Measurements from ENCODE around the gene STK32C. TPM values are rescaled to one million over a fixed set of nuclear protein-coding genes. Genes with fewer than 3 reads are reported as not detected.

The STK32C gene
- total RNA-seq, 2 donors from 2014 or later = 12.6 to 20.6 TPM

DNA sequence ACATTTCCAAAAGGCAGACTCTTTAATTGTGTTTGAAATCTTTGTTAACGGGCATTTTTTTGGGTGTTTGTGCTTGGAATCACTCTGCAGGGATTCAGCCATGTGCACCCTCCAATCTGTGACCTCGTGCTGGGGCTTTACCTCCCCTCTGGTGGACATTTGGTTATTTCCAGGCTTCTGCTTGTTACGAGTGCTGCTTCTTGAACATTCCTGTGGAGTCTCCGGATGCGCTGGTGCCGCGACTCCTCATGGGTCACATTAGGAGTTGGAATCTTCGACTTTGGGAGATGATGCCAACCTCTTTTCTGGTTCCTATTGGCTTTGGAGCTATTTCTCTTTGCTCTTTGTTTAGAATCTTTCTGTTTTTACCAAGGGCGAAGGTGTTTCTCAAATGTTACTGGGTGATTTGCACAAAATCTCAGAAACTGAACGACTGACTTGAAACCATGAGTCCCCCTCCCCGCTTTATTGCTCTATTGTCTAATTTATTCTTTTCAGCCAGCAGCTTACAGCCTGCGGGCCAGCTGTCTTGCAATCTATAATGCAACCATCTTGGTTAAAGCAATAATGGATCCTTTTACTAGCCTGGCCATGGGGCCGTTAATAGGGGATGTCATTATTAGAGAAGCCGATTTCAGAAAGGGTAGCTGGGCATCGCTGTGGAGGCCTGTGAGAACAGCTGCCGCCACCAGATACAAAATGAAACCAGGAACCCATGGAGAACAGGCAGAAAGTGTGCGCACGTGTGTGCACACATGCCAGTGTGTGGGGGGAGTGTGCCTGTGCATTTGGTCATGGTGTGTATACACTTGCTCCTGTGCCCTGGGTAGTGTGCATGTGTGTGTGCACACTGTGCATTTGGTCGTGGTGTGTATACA, 130.9 kb downstream of the STK32C start:
- no peak overlapping the region for H3K27ac Mint-ChIP-seq
- H3K36me3 Mint-ChIP-seq (ENCODE audit: low read depth) = no peaks in the 10 kb centered on the region
- peaks cover 5% of the 10 kb centered on the region for H3K4me1 Mint-ChIP-seq
- peaks cover 24% of the 10 kb centered on the region for H3K27me3 Mint-ChIP-seq
- H3K9me3 Mint-ChIP-seq = no peaks in the 10 kb centered on the region
- H3K4me3 Mint-ChIP-seq = no peak overlapping the region
- ATAC-seq (replicated peaks) = no peak

DNA sequence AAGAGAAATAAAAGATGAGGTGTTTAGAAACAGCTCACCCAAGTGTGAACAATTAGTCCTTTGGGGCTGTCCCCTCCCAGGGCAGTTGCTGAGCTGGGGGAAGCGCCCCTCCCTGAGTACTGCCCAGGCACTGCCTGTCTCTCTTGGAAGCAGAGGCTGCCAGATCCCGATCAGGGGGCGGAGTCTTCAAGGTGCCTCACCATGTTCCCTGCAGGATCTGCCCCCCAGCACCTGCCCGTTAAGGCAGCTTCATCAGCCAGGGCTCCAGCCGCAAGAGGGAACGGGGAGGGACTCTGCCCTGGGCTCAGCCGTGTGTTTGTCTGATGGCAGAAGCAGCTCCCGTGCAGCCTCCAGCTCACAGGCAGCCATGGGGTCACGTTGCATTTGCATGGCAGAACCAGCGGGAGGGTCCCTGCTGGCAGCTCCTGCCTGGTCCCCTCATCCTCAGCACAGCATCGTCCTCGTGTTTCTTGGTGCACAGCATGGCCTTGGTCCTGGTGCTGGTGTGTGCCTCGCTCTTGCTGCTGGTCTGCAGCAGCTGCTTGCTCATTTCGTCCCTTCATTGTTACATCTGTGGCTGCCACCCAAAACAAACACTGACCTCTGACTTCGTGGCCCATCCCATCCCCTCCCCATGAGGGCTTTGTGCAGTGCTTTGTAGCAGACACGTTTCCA, 131.7 kb downstream of the STK32C start:
- no peak overlapping the region for H3K4me3 Mint-ChIP-seq
- no peak overlapping the region for H3K27ac Mint-ChIP-seq
- H3K36me3 Mint-ChIP-seq (ENCODE audit: low read depth) = no peaks in the 10 kb centered on the region
- H3K4me1 Mint-ChIP-seq = peaks cover 5% of the 10 kb centered on the region
- H3K27me3 Mint-ChIP-seq = peaks cover 24% of the 10 kb centered on the region
- H3K9me3 Mint-ChIP-seq = no peaks in the 10 kb centered on the region
- peak; percentile 81 for ATAC-seq (replicated peaks)

DNA sequence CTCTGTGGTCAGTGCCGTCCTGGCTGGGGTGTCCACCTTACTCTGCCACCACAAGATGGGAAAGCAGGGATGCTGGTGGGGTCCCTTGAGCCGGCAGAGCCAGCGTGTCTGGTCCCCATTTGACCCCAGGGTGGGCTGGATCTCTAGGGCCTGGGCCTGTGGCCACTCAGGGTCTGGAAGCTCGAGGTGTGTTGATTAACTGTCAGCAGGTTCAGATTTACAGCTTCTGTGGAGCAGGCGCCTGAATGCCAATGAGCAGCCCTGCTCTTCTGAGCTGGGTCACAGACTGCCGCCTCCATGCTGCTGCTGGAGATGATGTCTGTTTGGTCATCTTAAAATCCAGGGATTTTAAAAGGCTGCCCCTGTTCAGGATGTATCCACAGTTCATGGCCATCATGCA, 132.3 kb downstream of the STK32C start:
- Mint-ChIP-seq H3K4me3 (no peak overlapping the region), H3K36me3 (ENCODE audit: low read depth) (no peaks in the 10 kb centered on the region), H3K9me3 (no peaks in the 10 kb centered on the region), H3K27me3 (peaks cover 24% of the 10 kb centered on the region), H3K27ac (no peak overlapping the region), H3K4me1 (peaks cover 5% of the 10 kb centered on the region)
- ATAC-seq (replicated peaks) = no peak

DNA sequence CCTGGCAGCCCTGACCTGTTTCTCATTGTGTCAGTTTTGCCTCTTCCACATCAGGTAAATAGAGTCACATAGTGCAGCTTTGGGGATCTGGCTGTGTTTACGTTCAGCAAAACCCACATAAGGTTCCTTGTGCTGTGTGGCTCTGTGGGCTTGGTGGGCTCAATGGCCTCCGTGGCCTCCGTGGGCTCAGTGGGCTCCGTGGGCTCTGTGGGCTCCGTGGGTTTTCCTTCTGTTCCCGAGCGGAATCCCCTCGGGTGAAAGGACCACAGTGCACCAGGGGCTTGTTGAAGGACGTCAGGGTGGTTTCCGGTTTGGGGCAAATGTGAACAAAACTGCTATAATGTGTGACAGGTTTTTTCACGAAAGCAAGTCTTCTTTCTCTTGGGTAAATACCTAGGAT, 133.5 kb downstream of the STK32C start:
- Mint-ChIP-seq H3K4me3 (no peak overlapping the region), H3K27ac (no peak overlapping the region), H3K36me3 (ENCODE audit: low read depth) (no peaks in the 10 kb centered on the region), H3K4me1 (peaks cover 5% of the 10 kb centered on the region), H3K9me3 (no peaks in the 10 kb centered on the region), H3K27me3 (peaks cover 22% of the 10 kb centered on the region)
- ATAC-seq (replicated peaks) = no peak

DNA sequence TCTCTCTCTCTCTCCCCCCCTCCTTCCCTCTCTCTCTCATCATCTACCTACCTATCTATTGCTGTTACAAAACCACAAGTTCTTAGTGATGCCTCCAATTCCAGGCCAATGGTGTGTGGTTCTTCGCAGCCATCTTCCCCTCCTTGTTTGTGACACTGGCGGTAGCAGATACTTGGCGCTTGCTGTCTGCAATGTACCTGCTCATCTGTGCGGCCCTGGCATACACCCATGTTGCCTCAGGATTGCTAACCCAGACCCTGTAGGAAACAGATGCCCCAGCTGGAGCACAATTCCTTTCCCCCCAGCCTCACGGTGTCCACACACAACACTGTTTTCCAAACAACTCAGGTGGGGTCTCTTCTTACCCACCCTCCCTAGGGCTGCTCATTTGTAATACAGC, 134.6 kb downstream of the STK32C start:
- Mint-ChIP-seq H3K9me3 (no peaks in the 10 kb centered on the region), H3K36me3 (ENCODE audit: low read depth) (no peaks in the 10 kb centered on the region), H3K27ac (peak overlapping the region; percentile 78), H3K4me3 (no peak overlapping the region), H3K4me1 (peaks cover 5% of the 10 kb centered on the region), H3K27me3 (peaks cover 16% of the 10 kb centered on the region)
- no peak for ATAC-seq (replicated peaks)

DNA sequence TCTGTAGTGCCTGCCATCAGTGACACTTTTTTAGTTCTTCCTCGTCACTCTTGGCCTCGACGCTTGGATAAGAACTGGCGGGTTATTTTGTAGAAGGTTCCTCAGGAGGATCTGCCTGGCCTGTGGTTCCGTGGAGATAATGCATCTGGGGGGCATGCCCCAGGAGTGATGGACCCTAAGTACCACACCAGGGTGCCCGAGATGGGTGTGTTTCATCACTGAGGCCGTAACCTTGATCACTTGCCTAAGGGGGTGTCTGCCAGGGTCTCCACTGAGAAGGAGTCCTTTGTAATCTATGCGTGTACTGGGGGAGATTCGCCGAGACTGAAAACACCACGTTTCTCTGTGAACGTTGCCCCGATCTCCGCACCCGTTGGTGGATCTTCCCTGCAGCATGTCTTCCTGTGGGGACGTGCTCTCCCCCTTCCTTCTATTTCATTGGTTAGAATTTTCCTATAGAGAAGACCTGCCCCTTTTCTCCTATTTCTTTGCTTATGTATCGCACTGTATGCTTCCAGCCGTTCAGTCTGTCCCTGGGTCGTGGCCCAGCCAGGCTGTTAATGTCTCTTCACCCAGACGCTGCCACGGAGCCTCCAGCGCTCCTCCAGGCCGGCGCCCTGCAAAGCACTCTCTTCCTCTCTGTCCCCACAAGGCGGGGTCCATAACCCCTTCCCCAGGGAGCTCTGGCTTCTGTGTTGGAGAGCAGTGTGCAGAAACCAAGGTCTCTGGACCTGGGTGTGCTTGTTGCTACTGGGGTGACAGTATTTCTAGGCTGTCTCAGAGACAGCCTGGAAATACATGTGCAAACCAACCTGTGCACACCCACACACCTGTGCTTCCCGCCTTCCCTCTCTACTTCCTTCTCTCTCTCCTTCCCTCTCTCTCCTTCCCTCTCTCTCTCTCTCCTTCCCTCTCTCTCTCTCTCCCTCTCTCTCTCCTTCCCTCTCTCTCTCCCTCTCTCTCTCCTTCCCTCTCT, 135.4 kb downstream of the STK32C start:
- ATAC-seq (replicated peaks) = peak; percentile 42
- no peak overlapping the region for H3K4me3 Mint-ChIP-seq
- peaks cover 14% of the 10 kb centered on the region for H3K27me3 Mint-ChIP-seq
- peaks cover 5% of the 10 kb centered on the region for H3K4me1 Mint-ChIP-seq
- no peak overlapping the region for H3K27ac Mint-ChIP-seq
- no peaks in the 10 kb centered on the region for H3K36me3 Mint-ChIP-seq (ENCODE audit: low read depth)
- H3K9me3 Mint-ChIP-seq = no peaks in the 10 kb centered on the region

DNA sequence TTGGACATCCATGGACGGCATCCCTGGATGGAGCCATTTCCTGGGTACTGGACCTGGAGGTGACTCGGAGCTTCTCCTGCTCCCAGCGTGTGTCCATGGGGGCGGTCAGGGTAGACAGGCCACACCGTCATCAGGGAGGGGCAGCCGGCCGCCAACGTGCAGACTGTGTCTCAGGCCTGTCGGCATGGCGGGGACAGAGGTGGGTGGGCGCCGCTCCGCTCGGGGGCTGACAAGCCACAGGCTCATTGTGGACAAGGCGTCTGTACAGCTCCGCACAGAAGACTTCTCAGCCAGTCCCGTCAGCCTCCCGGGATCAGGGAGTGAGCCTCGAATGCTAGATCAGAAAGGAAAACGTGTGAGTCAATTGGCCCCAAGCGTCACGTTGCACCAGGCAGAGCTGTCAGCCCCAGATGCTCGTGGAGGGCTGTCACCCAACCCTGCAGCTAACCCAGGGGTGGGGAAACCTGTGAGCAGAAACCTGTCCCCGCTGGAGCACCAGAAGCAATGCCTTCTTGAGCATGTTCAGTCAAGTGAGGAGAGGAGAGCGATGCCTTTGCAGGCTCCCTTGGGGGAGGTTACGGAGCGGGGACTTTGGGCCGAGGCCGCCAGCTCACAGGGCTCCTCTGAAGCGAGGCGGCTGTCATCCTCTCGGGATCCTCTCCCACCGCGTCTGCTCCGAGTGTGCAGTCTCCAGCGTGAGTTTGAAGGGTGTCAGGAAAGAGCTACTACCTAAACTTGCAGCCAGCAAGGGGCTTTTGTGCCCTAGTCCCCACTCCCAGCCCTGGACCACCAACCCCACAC, 137.0 kb downstream of the STK32C start:
- no peak overlapping the region for H3K27ac Mint-ChIP-seq
- no peak for ATAC-seq (replicated peaks)
- peaks cover 11% of the 10 kb centered on the region for H3K4me1 Mint-ChIP-seq
- H3K27me3 Mint-ChIP-seq = peaks cover 4% of the 10 kb centered on the region
- no peaks in the 10 kb centered on the region for H3K36me3 Mint-ChIP-seq (ENCODE audit: low read depth)
- no peaks in the 10 kb centered on the region for H3K9me3 Mint-ChIP-seq
- H3K4me3 Mint-ChIP-seq = no peak overlapping the region

DNA sequence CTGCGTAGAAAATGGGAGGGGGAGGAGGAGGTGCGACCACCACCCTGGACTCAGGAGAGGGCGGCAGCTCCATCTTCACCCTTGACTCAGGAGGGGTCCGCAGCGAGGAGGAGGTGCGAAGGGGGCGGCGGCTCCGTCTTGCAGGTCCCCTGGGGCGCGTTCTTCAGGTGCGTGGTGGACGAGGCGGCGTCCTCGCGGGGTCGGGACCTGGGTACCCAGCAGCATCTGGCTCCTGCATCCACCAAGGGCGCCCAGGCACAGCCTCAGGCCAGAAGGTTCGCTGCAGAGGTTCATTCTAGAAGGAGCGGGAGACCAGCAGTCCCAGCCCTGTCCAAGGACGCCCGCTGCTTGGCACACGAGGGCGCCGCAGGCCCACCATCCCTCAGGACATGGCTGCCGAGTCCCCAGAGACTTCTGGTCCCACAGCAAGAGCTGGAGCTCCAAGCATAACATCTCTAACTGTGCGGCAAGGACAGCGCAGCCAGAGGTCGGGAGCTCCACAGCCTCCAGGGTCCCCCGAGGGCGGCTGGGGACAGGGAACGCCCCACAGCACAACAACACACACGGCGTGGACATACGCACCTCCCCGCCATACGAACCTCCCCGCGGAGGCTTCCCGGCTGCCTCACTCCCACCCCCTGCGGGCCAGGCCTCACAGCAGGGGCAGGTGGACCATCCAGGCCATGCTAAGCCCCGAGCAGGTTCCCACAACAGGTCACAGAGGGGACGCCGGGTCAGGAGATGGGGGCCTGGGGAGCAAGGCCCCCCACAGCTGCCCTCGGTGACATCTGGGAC, 137.8 kb downstream of the STK32C start:
- H3K27me3 Mint-ChIP-seq = peaks cover 4% of the 10 kb centered on the region
- no peak overlapping the region for H3K4me3 Mint-ChIP-seq
- no peaks in the 10 kb centered on the region for H3K36me3 Mint-ChIP-seq (ENCODE audit: low read depth)
- ATAC-seq (replicated peaks) = no peak
- peaks cover 11% of the 10 kb centered on the region for H3K4me1 Mint-ChIP-seq
- H3K9me3 Mint-ChIP-seq = no peaks in the 10 kb centered on the region
- H3K27ac Mint-ChIP-seq = no peak overlapping the region

DNA sequence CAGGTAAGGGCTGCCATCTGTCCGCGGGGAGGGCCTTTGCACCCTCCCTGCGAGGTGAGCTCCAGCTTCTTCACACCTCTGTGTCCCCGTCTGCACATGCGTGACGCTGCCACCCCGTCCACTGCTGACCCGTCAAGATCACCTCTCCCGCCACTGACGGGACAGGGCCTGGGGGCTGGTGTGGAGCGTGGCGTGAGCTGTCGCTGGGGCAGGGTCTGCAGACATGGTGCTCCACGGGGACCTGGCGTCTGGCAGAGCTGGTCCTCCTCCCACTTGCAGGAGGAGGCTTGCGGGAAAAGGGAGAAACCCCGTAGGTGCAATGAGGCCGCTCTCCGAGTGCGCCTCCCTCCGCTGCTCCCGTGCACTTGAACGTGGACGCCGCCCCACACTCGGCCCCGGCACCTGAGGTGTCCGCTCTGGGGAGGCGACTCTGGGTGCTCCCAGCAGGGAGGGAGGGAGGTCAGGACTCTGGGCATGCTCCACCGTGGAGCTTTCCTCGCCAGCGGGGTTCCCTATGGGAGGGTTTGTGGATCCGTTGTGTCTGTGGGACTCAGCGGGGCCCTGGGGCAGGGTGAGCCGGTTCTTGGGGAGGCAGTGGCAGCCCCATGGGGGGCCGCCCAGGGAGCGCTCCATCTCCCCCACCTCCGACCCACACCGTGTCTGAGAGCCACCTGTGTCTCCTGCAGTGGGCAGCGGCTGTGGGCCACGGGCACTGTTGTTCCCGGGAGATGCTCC, 138.6 kb downstream of the STK32C start:
- no peak for ATAC-seq (replicated peaks)
- H3K4me3 Mint-ChIP-seq = no peak overlapping the region
- H3K27me3 Mint-ChIP-seq = peaks cover 4% of the 10 kb centered on the region
- no peaks in the 10 kb centered on the region for H3K36me3 Mint-ChIP-seq (ENCODE audit: low read depth)
- no peak overlapping the region for H3K27ac Mint-ChIP-seq
- no peaks in the 10 kb centered on the region for H3K9me3 Mint-ChIP-seq
- H3K4me1 Mint-ChIP-seq = peaks cover 11% of the 10 kb centered on the region

DNA sequence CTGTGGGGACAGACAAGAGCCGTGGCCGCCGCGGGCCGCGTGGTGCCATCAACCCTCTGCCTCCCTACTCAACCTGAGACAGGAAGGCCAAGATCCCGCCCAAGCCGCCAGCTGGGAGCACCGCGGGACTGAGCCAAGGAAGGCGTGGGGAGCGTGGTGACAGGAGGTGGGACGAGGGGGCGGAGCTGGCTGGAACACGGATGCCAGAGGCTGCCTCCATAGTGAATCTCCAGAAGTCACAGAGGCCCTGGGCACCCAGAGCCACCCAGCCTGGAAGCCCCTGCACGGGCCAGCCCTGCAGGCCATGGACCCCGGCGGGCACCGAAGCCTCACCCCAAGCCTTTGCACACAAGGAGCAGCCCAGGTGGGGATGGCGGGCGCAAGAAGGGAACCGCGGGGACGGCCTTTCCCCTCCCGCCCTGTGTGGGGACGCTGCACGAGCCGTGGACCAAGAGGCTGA, 139.1 kb downstream of the STK32C start:
- no peaks in the 10 kb centered on the region for H3K9me3 Mint-ChIP-seq
- ATAC-seq (replicated peaks) = no peak
- no peak overlapping the region for H3K4me3 Mint-ChIP-seq
- H3K27me3 Mint-ChIP-seq = peaks cover 4% of the 10 kb centered on the region
- peaks cover 11% of the 10 kb centered on the region for H3K4me1 Mint-ChIP-seq
- no peak overlapping the region for H3K27ac Mint-ChIP-seq
- no peaks in the 10 kb centered on the region for H3K36me3 Mint-ChIP-seq (ENCODE audit: low read depth)

DNA sequence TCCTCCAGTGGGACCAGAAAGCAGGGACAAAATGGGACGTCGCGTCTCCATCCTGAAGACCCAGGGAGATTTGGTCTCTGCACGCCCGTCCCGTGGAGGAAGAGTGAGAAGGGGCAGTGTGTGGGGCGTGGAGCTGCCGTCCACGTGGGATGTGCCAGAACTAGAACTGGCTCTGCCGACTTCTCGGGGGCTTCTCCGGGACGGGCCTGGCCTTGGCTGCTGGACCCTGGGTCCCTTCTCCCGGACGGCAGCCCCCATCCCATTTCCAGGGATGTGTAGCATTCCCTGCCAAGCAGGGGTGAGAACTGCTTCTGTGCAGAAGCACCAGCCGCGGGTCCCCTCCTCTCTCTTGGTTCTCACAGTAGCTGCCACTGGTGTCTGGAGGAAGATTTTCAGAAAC, 139.8 kb downstream of the STK32C start:
- H3K9me3 Mint-ChIP-seq = no peaks in the 10 kb centered on the region
- H3K27ac Mint-ChIP-seq = no peak overlapping the region
- no peak overlapping the region for H3K4me3 Mint-ChIP-seq
- H3K4me1 Mint-ChIP-seq = peaks cover 6% of the 10 kb centered on the region
- H3K36me3 Mint-ChIP-seq (ENCODE audit: low read depth) = no peaks in the 10 kb centered on the region
- ATAC-seq (replicated peaks) = no peak
- H3K27me3 Mint-ChIP-seq = peaks cover 4% of the 10 kb centered on the region

DNA sequence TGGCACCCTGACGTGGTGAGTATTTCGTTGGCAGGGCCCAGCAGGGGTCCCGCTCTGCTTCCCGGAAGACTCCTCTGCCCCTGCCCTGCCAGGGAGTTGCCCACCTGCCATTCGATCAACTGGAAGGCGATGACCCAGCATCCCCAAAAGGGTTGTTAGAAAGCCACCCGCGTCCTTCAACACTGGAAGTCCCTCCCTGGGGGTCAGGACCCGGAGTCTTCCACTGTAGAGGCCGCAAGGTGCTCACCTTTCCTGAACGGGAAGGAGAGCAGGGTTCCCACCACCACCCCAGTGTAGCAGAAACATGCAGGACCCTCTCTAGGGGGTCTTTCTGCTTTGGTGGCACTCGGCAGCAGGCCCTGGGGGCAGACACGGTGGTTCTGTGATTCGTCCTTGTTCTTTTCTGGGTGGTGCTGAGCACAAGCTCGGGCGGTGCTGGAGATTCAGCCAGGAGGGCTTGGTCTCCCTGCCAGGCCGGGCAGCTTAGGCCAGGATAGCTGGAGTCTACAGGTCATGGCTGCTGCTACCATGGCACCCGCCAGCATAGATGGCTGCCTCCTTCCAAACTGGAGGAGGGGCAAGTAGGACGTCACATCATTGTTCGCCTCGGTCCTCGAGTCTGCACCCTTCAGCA, 140.6 kb downstream of the STK32C start:
- no peaks in the 10 kb centered on the region for H3K9me3 Mint-ChIP-seq
- no peaks in the 10 kb centered on the region for H3K27me3 Mint-ChIP-seq
- ATAC-seq (replicated peaks) = no peak
- peak overlapping the region; percentile 26 for H3K27ac Mint-ChIP-seq
- peaks cover 10% of the 10 kb centered on the region for H3K4me1 Mint-ChIP-seq
- no peaks in the 10 kb centered on the region for H3K36me3 Mint-ChIP-seq (ENCODE audit: low read depth)
- H3K4me3 Mint-ChIP-seq = no peak overlapping the region

Data from activated T-helper 17 cell treated with anti-CD3 and anti-CD28 coated beads, Interleukin-2, amount 50 U/mL, for 72 hours (primary cell).